Measurements from ENCODE around the gene ADAMTS14. TPM values are rescaled to one million over a fixed set of nuclear protein-coding genes. Genes with fewer than 3 reads are reported as not detected.
A peak's percentile ranks its signal among the peaks of the same experiment; 100 is the strongest.

The ADAMTS14 gene
- polyA plus RNA-seq, 3 donors, result 0.05 TPM; not detected in 2

- Mint-ChIP-seq H3K36me3 (no peaks in the 10 kb centered on the region), H3K27me3 (ENCODE audit: low read depth in 3 of 3) (peaks cover 0 to 1% (median 0%) of the 10 kb centered on the region in 3 donors), H3K27ac (peak overlapping the region in 1 of 7 donors; percentile 37), H3K4me1 (peaks cover 8% of the 10 kb centered on the region), H3K9me3 (no peaks in the 10 kb centered on the region), H3K4me3 (no peak overlapping the region)
- Histone ChIP-seq H3K36me3 (replicated peaks in 1 of 2; ENCODE audit: control insufficient read depth in 1 of 2, insufficient read depth in 2 of 2, low read length in 2 of 2) (no peaks in the 10 kb centered on the region), H3K9ac (ENCODE audit: insufficient read depth, low read length, poor library complexity, severe bottlenecking) (no peak overlapping the region), H4K20me1 (ENCODE audit: insufficient read depth, low read length) (no peaks in the 10 kb centered on the region), H3K4me2 (replicated peaks; ENCODE audit: extremely low read depth, low read length, poor library complexity, severe bottlenecking) (no peak overlapping the region), H2AFZ (ENCODE audit: insufficient read depth, low read depth, low read length, poor library complexity, severe bottlenecking) (no peak overlapping the region), H3K27me3 (ENCODE audit: control insufficient read depth in 2 of 2, insufficient read depth in 2 of 2, low read length in 2 of 2) (no peaks in the 10 kb centered on the region), H3K4me3 (replicated peaks in 1 of 3; ENCODE audit: low read depth in 2 of 3, low read length in 3 of 3) (no peak overlapping the region), H3K79me2 (ENCODE audit: insufficient read depth, low read length) (no peaks in the 10 kb centered on the region), H3K27ac (ENCODE audit: low read depth in 1 of 2, low read length in 2 of 2) (no peak overlapping the region), H3K9me3 (replicated peaks in 1 of 2; ENCODE audit: control insufficient read depth in 1 of 2, insufficient read depth in 1 of 2, low read length in 2 of 2) (no peaks in the 10 kb centered on the region), H3K4me1 (ENCODE audit: control insufficient read depth in 1 of 2, insufficient read depth in 2 of 2, low read length in 2 of 2) (no peaks in the 10 kb centered on the region)
- 98% methylated on average over 6 of the region's 8 CpGs for WGBS (ENCODE audit: insufficient coverage)
- no peak for TF ChIP-seq CTCF (IDR thresholded peaks at IDR 0.05)
- intact Hi-C loops (cut with micrococcal nuclease), result no loop called here
- DNase-seq, result no peak
Observed at GRCh38 chr10:70685455-70685911, 13.2 kb downstream of the ADAMTS14 start.

- no peaks in the 10 kb centered on the region for H4K20me1 ChIP-seq (ENCODE audit: insufficient read depth, low read length)
- H3K36me3 Mint-ChIP-seq, result no peaks in the 10 kb centered on the region
- no peak overlapping the region for H3K9ac ChIP-seq (ENCODE audit: insufficient read depth, low read length, poor library complexity, severe bottlenecking)
- H2AFZ ChIP-seq (ENCODE audit: insufficient read depth, low read depth, low read length, poor library complexity, severe bottlenecking), result no peak overlapping the region
- no peak overlapping the region for H3K4me3 Mint-ChIP-seq
- H3K27me3 ChIP-seq (ENCODE audit: control insufficient read depth in 2 of 2, insufficient read depth in 2 of 2, low read length in 2 of 2), result no peaks in the 10 kb centered on the region
- H3K27ac Mint-ChIP-seq, result no peak overlapping the region
- no peaks in the 10 kb centered on the region for H3K9me3 Mint-ChIP-seq
- H3K27ac ChIP-seq (ENCODE audit: low read depth in 1 of 2, low read length in 2 of 2), result no peak overlapping the region
- intact Hi-C loops (cut with micrococcal nuclease), result no loop called here
- no peak overlapping the region for H3K4me2 ChIP-seq (replicated peaks; ENCODE audit: extremely low read depth, low read length, poor library complexity, severe bottlenecking)
- H3K4me1 Mint-ChIP-seq, result no peaks in the 10 kb centered on the region
- no peak for TF ChIP-seq CTCF (IDR thresholded peaks at IDR 0.05)
- H3K4me3 ChIP-seq (replicated peaks in 1 of 3; ENCODE audit: low read depth in 2 of 3, low read length in 3 of 3), result no peak overlapping the region
- H3K36me3 ChIP-seq (replicated peaks in 1 of 2; ENCODE audit: control insufficient read depth in 1 of 2, insufficient read depth in 2 of 2, low read length in 2 of 2), result no peaks in the 10 kb centered on the region
- H3K27me3 Mint-ChIP-seq (ENCODE audit: low read depth in 3 of 3), result peaks cover 0 to 1% (median 0%) of the 10 kb centered on the region in 3 donors
- no peak for DNase-seq
- no peaks in the 10 kb centered on the region for H3K9me3 ChIP-seq (replicated peaks in 1 of 2; ENCODE audit: control insufficient read depth in 1 of 2, insufficient read depth in 1 of 2, low read length in 2 of 2)
- no peaks in the 10 kb centered on the region for H3K79me2 ChIP-seq (ENCODE audit: insufficient read depth, low read length)
- WGBS (ENCODE audit: insufficient coverage), result 96% methylated on average over 8 of the region's 9 CpGs
- H3K4me1 ChIP-seq (ENCODE audit: control insufficient read depth in 1 of 2, insufficient read depth in 2 of 2, low read length in 2 of 2), result no peaks in the 10 kb centered on the region
Observed at GRCh38 chr10:70688828-70689227, 16.5 kb downstream of the ADAMTS14 start.
